ENCODE measurements around the gene AFM. TPM values are rescaled to one million over a fixed set of nuclear protein-coding genes. Genes with fewer than 3 reads are reported as not detected.
"Not testable (repeated sequence)": the region's sequence is repeated elsewhere in the genome, so short reads cannot be mapped to it uniquely, and the experiment has no call there.

Gene AFM
- polyA plus RNA-seq, 1 donor from 2014 or later: not detected

DNA sequence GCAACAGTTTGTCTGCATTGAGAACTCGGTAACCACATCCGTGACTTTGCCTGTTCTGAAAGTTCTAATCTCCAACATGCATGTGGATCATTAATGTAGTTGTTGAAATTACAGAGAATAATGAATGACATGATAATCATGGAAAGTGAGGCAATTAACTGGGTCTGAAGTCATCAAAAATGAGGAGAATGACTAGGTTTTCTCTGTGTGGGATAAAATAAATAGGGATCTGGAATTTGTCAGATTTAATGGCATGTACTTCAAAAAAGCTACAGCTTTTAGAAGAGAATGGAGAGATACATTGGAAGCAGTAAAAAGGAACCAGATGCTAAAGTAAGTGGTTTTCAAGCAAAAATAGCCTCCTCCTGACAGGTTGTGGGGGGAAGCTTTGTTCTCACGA, 59.3 kb downstream of the AFM start:
- no peak overlapping the region for H3K4me2 ChIP-seq (ENCODE audit: low read length)
- no peaks in the 10 kb centered on the region for H4K20me1 ChIP-seq (ENCODE audit: insufficient read depth)
- H3K9ac ChIP-seq (ENCODE audit: low read length): no peak overlapping the region
- H3K4me3 ChIP-seq (ENCODE audit: low read length): no peak overlapping the region
- no peaks in the 10 kb centered on the region for H3K27me3 ChIP-seq (ENCODE audit: insufficient read depth, low read depth, low read length)
- no peak overlapping the region for H2AFZ ChIP-seq (ENCODE audit: low read depth, low read length)
- no peaks in the 10 kb centered on the region for H3F3A ChIP-seq (ENCODE audit: insufficient read depth, low read length, poor library complexity, severe bottlenecking)
- H3K9me3 ChIP-seq (ENCODE audit: low read length): no peaks in the 10 kb centered on the region
- no peak for TF ChIP-seq SMC3 (conservative IDR thresholded peaks at IDR 0.05; ENCODE audit: poor library complexity)
- H3K9me2 ChIP-seq (ENCODE audit: insufficient read depth, low read length): no peaks in the 10 kb centered on the region
- no peaks in the 10 kb centered on the region for H3K79me2 ChIP-seq (replicated peaks; ENCODE audit: insufficient read depth, low read length)
- no peak overlapping the region for H3K27ac ChIP-seq (ENCODE audit: low read length)
- no peaks in the 10 kb centered on the region for H3K36me3 ChIP-seq (ENCODE audit: insufficient read depth, low read length)

DNA sequence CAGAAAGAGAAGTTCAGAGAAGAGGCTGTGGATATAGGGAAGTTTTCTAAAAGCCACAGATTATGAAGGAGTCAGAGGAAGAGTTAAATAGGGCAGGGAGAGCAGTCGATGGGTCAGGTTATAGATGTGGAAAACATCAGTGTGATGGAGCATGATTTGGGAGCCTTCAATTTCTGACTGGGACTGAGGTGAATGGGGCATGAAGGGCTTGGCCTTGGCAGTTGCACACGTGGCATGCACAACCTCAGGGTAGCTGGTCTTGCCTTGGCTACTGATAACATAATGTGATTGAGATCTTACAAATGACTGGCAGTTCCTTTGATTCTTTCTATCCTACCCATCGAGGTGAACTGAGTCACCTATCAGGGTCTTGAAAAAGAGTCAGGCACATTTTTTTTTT, 59.7 kb downstream of the AFM start:
- Histone ChIP-seq H3K79me2 (replicated peaks; ENCODE audit: insufficient read depth, low read length) (no peaks in the 10 kb centered on the region), H3K36me3 (ENCODE audit: insufficient read depth, low read length) (no peaks in the 10 kb centered on the region), H2AFZ (ENCODE audit: low read depth, low read length) (no peak overlapping the region), H3K9me3 (ENCODE audit: low read length) (no peaks in the 10 kb centered on the region), H3K9me2 (ENCODE audit: insufficient read depth, low read length) (no peaks in the 10 kb centered on the region), H3F3A (ENCODE audit: insufficient read depth, low read length, poor library complexity, severe bottlenecking) (no peaks in the 10 kb centered on the region), H3K27ac (ENCODE audit: low read length) (no peak overlapping the region), H4K20me1 (ENCODE audit: insufficient read depth) (no peaks in the 10 kb centered on the region), H3K27me3 (ENCODE audit: insufficient read depth, low read depth, low read length) (no peaks in the 10 kb centered on the region), H3K4me3 (ENCODE audit: low read length) (no peak overlapping the region), H3K4me2 (ENCODE audit: low read length) (no peak overlapping the region), H3K9ac (ENCODE audit: low read length) (no peak overlapping the region)
- TF ChIP-seq, protein P1, sequence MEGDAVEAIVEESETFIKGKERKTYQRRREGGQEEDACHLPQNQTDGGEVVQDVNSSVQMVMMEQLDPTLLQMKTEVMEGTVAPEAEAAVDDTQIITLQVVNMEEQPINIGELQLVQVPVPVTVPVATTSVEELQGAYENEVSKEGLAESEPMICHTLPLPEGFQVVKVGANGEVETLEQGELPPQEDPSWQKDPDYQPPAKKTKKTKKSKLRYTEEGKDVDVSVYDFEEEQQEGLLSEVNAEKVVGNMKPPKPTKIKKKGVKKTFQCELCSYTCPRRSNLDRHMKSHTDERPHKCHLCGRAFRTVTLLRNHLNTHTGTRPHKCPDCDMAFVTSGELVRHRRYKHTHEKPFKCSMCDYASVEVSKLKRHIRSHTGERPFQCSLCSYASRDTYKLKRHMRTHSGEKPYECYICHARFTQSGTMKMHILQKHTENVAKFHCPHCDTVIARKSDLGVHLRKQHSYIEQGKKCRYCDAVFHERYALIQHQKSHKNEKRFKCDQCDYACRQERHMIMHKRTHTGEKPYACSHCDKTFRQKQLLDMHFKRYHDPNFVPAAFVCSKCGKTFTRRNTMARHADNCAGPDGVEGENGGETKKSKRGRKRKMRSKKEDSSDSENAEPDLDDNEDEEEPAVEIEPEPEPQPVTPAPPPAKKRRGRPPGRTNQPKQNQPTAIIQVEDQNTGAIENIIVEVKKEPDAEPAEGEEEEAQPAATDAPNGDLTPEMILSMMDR (IDR thresholded peaks at IDR 0.05; ENCODE audit: poor library complexity, severe bottlenecking): no peak
- no peak for TF ChIP-seq TAF1 (IDR thresholded peaks at IDR 0.05; ENCODE audit: low read depth)

DNA sequence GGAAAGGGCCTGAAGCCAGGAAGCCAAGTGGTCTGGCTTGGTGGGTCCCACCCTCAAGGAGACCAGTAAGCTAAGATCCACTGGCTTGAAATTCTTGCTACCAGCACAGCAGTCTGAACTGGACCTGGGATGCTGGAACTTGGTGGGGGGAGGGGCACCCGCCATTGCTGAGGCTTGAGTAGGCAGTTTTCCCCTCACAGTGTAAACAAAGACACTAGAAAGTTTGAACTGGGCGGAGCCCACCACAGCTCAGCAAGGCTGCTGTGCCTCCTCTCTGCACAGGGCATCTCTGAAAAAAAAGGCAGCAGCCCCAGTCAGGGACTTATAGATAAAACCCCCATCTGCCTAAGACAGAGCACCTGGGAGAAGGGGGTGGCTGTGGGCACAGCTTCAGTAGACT, 63.1 kb downstream of the AFM start:
- TF ChIP-seq TAF1 (IDR thresholded peaks at IDR 0.05; ENCODE audit: low read depth) (no peak), POLR2AphosphoS5 (IDR thresholded peaks at IDR 0.05) (no peak), RAD21 (conservative IDR thresholded peaks at IDR 0.05) (no peak), SMC3 (conservative IDR thresholded peaks at IDR 0.05; ENCODE audit: poor library complexity) (no peak), EZH2 (IDR thresholded peaks at IDR 0.05; ENCODE audit: borderline replicate concordance, insufficient read depth, low read length, poor library complexity, severe bottlenecking) (no peak), MXI1 (conservative IDR thresholded peaks at IDR 0.05; ENCODE audit: poor library complexity, severe bottlenecking) (no peak), EP300 (conservative IDR thresholded peaks at IDR 0.05; ENCODE audit: poor library complexity, severe bottlenecking) (no peak)
- TF ChIP-seq, protein P2, sequence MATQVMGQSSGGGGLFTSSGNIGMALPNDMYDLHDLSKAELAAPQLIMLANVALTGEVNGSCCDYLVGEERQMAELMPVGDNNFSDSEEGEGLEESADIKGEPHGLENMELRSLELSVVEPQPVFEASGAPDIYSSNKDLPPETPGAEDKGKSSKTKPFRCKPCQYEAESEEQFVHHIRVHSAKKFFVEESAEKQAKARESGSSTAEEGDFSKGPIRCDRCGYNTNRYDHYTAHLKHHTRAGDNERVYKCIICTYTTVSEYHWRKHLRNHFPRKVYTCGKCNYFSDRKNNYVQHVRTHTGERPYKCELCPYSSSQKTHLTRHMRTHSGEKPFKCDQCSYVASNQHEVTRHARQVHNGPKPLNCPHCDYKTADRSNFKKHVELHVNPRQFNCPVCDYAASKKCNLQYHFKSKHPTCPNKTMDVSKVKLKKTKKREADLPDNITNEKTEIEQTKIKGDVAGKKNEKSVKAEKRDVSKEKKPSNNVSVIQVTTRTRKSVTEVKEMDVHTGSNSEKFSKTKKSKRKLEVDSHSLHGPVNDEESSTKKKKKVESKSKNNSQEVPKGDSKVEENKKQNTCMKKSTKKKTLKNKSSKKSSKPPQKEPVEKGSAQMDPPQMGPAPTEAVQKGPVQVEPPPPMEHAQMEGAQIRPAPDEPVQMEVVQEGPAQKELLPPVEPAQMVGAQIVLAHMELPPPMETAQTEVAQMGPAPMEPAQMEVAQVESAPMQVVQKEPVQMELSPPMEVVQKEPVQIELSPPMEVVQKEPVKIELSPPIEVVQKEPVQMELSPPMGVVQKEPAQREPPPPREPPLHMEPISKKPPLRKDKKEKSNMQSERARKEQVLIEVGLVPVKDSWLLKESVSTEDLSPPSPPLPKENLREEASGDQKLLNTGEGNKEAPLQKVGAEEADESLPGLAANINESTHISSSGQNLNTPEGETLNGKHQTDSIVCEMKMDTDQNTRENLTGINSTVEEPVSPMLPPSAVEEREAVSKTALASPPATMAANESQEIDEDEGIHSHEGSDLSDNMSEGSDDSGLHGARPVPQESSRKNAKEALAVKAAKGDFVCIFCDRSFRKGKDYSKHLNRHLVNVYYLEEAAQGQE (IDR thresholded peaks at IDR 0.05; ENCODE audit: borderline replicate concordance): no peak
- TF ChIP-seq, protein P1 (IDR thresholded peaks at IDR 0.05; ENCODE audit: poor library complexity, severe bottlenecking): no peak
- H4K20me1 ChIP-seq (ENCODE audit: insufficient read depth): no peaks in the 10 kb centered on the region
- H3K9me3 ChIP-seq (ENCODE audit: low read length): no peaks in the 10 kb centered on the region
- H3K4me2 ChIP-seq (ENCODE audit: low read length): no peak overlapping the region
- H3K27me3 ChIP-seq (ENCODE audit: insufficient read depth, low read depth, low read length): no peaks in the 10 kb centered on the region
- no peak overlapping the region for H3K27ac ChIP-seq (ENCODE audit: low read length)
- no peaks in the 10 kb centered on the region for H3K36me3 ChIP-seq (ENCODE audit: insufficient read depth, low read length)
- H3K9me2 ChIP-seq (ENCODE audit: insufficient read depth, low read length): no peaks in the 10 kb centered on the region
- H3K4me3 ChIP-seq (ENCODE audit: low read length): no peak overlapping the region
- H3K9ac ChIP-seq (ENCODE audit: low read length): no peak overlapping the region
- no peaks in the 10 kb centered on the region for H3K79me2 ChIP-seq (replicated peaks; ENCODE audit: insufficient read depth, low read length)
- H3F3A ChIP-seq (ENCODE audit: insufficient read depth, low read length, poor library complexity, severe bottlenecking): no peaks in the 10 kb centered on the region
- H2AFZ ChIP-seq (ENCODE audit: low read depth, low read length): no peak overlapping the region

DNA sequence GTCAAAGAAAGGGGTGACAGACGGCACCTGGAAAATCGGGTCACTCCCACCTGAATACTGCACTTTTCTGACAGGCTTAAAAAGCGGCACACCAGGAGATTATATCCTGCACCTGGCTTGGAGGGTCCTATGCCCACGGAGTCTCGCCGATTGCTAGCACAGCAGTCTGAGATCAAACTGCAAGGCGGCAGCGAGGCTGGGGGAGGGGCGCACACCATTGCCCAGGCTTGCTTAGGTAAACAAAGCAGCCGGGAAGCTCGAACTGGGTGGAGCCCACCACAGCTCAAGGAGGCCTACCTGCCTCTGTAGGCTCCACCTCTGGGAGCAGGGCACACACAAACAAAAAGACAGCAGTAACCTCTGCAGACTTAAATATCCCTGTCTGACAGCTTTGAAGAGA, 69.3 kb downstream of the AFM start:
- H2AFZ ChIP-seq (ENCODE audit: low read depth, low read length); H3F3A ChIP-seq (ENCODE audit: insufficient read depth, low read length, poor library complexity, severe bottlenecking); H3K9ac ChIP-seq (ENCODE audit: low read length); H3K4me2 ChIP-seq (ENCODE audit: low read length); H3K27me3 ChIP-seq (ENCODE audit: insufficient read depth, low read depth, low read length); H3K27ac ChIP-seq (ENCODE audit: low read length); H3K9me2 ChIP-seq (ENCODE audit: insufficient read depth, low read length); H3K4me3 ChIP-seq (ENCODE audit: low read length); H3K9me3 ChIP-seq (ENCODE audit: low read length); H3K36me3 ChIP-seq (ENCODE audit: insufficient read depth, low read length); H3K79me2 ChIP-seq (replicated peaks; ENCODE audit: insufficient read depth, low read length); H4K20me1 ChIP-seq (ENCODE audit: insufficient read depth): not testable (repeated sequence)
